22Rv1 (cell line): Measurements from ENCODE around the gene TMEM164.

Experiments
- ZFX ChIP-seq: fragments of 450-650 bp; IDR thresholded peaks from 2 replicates; pipeline ENCODE4 v1.6.1; 2017; ENCODE audit warnings: antibody characterized with exemption, borderline replicate concordance
- TF ChIP-seq, protein P1 (sequence below): fragments of 450-650 bp; IDR thresholded peaks from 2 replicates; pipeline ENCODE4 v1.5.1; 2017; ENCODE audit warnings: mild to moderate bottlenecking

- TF ChIP-seq, protein P1, sequence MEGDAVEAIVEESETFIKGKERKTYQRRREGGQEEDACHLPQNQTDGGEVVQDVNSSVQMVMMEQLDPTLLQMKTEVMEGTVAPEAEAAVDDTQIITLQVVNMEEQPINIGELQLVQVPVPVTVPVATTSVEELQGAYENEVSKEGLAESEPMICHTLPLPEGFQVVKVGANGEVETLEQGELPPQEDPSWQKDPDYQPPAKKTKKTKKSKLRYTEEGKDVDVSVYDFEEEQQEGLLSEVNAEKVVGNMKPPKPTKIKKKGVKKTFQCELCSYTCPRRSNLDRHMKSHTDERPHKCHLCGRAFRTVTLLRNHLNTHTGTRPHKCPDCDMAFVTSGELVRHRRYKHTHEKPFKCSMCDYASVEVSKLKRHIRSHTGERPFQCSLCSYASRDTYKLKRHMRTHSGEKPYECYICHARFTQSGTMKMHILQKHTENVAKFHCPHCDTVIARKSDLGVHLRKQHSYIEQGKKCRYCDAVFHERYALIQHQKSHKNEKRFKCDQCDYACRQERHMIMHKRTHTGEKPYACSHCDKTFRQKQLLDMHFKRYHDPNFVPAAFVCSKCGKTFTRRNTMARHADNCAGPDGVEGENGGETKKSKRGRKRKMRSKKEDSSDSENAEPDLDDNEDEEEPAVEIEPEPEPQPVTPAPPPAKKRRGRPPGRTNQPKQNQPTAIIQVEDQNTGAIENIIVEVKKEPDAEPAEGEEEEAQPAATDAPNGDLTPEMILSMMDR = no peak
- TF ChIP-seq ZFX = no peak
Observed at GRCh38 chrX:109987884-109988283, 15.0 kb upstream of the TMEM164 start.
